Lower leg skin (tissue), 3 donors: ENCODE measurements around the gene UACA.

ENCODE experiments used
- POLR2A ChIP-seq, 2 donors: fragments of 450-650 bp; IDR thresholded peaks; one replicate each; pipeline ENCODE4 v1.6.1; 2016 to 2017; ENCODE audit warnings: antibody characterized with exemption in 2 of 2, mild to moderate bottlenecking in 1 of 2, moderate library complexity in 1 of 2
- TF ChIP-seq, protein P1 (sequence below), 3 donors: fragments of 450-650 bp; IDR thresholded peaks; one replicate each; pipeline ENCODE4 v1.5.1; 2016; ENCODE audit warnings: antibody characterized with exemption in 3 of 3, mild to moderate bottlenecking in 3 of 3, moderate library complexity in 2 of 3

DNA sequence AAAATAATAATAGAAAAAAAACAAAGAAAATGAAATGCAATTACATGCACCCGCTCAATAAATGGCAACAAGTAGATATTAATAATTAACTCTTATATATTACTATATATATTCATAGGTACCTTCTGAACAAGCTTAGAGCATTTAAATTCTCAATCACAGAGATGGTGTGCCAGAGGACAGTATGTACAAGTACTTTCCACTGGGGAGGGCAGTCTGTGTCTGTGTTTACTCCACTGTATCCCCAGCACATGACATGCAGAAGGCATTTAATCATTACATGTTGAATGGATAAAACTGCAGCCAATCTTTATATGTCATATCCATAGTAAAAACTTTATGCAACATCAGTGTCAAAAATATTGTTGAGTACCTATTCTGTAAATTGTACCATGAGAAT, 97.8 kb downstream of the UACA start:
- TF ChIP-seq, protein P1, sequence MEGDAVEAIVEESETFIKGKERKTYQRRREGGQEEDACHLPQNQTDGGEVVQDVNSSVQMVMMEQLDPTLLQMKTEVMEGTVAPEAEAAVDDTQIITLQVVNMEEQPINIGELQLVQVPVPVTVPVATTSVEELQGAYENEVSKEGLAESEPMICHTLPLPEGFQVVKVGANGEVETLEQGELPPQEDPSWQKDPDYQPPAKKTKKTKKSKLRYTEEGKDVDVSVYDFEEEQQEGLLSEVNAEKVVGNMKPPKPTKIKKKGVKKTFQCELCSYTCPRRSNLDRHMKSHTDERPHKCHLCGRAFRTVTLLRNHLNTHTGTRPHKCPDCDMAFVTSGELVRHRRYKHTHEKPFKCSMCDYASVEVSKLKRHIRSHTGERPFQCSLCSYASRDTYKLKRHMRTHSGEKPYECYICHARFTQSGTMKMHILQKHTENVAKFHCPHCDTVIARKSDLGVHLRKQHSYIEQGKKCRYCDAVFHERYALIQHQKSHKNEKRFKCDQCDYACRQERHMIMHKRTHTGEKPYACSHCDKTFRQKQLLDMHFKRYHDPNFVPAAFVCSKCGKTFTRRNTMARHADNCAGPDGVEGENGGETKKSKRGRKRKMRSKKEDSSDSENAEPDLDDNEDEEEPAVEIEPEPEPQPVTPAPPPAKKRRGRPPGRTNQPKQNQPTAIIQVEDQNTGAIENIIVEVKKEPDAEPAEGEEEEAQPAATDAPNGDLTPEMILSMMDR (IDR thresholded peaks at IDR 0.05), result no peak
- TF ChIP-seq POLR2A (IDR thresholded peaks at IDR 0.05), result no peak
